Measurements from ENCODE around the gene THOC5.
A peak's percentile ranks its signal among the peaks of the same experiment; 100 is the strongest.

The THOC5 gene

DNA sequence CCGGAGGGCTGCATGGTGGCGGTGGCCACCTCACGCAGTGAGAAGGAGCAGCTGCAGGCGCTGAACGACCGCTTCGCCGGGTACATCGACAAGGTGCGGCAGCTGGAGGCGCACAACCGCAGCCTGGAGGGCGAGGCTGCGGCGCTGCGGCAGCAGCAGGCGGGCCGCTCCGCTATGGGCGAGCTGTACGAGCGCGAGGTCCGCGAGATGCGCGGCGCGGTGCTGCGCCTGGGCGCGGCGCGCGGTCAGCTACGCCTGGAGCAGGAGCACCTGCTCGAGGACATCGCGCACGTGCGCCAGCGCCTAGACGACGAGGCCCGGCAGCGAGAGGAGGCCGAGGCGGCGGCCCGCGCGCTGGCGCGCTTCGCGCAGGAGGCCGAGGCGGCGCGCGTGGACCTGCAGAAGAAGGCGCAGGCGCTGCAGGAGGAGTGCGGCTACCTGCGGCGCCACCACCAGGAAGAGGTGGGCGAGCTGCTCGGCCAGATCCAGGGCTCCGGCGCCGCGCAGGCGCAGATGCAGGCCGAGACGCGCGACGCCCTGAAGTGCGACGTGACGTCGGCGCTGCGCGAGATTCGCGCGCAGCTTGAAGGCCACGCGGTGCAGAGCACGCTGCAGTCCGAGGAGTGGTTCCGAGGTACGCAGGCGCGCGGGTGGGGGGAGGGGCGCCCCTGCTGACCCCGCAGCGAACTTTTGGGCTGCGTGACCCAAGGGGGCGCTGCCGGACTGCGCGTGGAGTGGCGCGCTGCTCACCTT is 72.9 kb downstream of the THOC5 start:
- peak; percentile 55 for ATAC-seq
- TF ChIP-seq TSHZ2 (CRISPR knock-in tag; IDR thresholded peaks at IDR 0.05) (peak; percentile 24; the same call in 1 of the 2 replicates), ZC3H10 (CRISPR knock-in tag; IDR thresholded peaks at IDR 0.05) (no peak), GLIS3 (CRISPR knock-in tag; IDR thresholded peaks at IDR 0.05) (no peak), CSDC2 (CRISPR knock-in tag; IDR thresholded peaks at IDR 0.05) (no peak), ARNTL (CRISPR knock-in tag; IDR thresholded peaks at IDR 0.05; ENCODE audit: borderline replicate concordance, low read depth) (no peak)

DNA sequence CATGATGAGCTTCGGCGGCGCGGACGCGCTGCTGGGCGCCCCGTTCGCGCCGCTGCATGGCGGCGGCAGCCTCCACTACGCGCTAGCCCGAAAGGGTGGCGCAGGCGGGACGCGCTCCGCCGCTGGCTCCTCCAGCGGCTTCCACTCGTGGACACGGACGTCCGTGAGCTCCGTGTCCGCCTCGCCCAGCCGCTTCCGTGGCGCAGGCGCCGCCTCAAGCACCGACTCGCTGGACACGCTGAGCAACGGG is 73.4 kb downstream of the THOC5 start:
- TF ChIP-seq CSDC2 (CRISPR knock-in tag; IDR thresholded peaks at IDR 0.05), result no peak
- TF ChIP-seq SNAI2 (CRISPR knock-in tag; IDR thresholded peaks at IDR 0.05), result no peak
- no peak for TF ChIP-seq OSR1 (CRISPR knock-in tag; IDR thresholded peaks at IDR 0.05)
- TF ChIP-seq POU6F1 (CRISPR knock-in tag; IDR thresholded peaks at IDR 0.05; ENCODE audit: borderline replicate concordance, low read depth), result no peak
- no peak for TF ChIP-seq RARB (CRISPR knock-in tag; IDR thresholded peaks at IDR 0.05)
- no peak for TF ChIP-seq ZNF8 (CRISPR knock-in tag; IDR thresholded peaks at IDR 0.05)
- TF ChIP-seq ZNF70 (CRISPR knock-in tag; IDR thresholded peaks at IDR 0.05), result no peak
- no peak for TF ChIP-seq ISL1 (CRISPR knock-in tag; IDR thresholded peaks at IDR 0.05)
- TF ChIP-seq TOX (CRISPR knock-in tag; IDR thresholded peaks at IDR 0.05; ENCODE audit: borderline replicate concordance), result no peak
- TF ChIP-seq TCF4 (CRISPR knock-in tag; IDR thresholded peaks at IDR 0.05; ENCODE audit: borderline replicate concordance), result no peak
- no peak for TF ChIP-seq PATZ1 (CRISPR knock-in tag; IDR thresholded peaks at IDR 0.05; ENCODE audit: borderline replicate concordance)
- TF ChIP-seq PPARA (CRISPR knock-in tag; IDR thresholded peaks at IDR 0.05; ENCODE audit: borderline replicate concordance), result no peak
- TF ChIP-seq GLIS3 (CRISPR knock-in tag; IDR thresholded peaks at IDR 0.05), result no peak
- TF ChIP-seq ARNTL (CRISPR knock-in tag; IDR thresholded peaks at IDR 0.05; ENCODE audit: borderline replicate concordance, low read depth), result no peak
- no peak for TF ChIP-seq ZFP30 (CRISPR knock-in tag; IDR thresholded peaks at IDR 0.05)

GRCh38 chr22:29479417-29480261 is 73.9 kb downstream of the THOC5 start, which contains the start of gene NEFH:
NEFH (plus strand) TSS chr22:29480218; CDS start chr22:29480263, 45 bp downstream.
- no peak for ATAC-seq
- TF ChIP-seq ISL1 (CRISPR knock-in tag; IDR thresholded peaks at IDR 0.05), result no peak
- no peak for TF ChIP-seq CSDC2 (CRISPR knock-in tag; IDR thresholded peaks at IDR 0.05)
- TF ChIP-seq CREB5 (CRISPR knock-in tag; IDR thresholded peaks at IDR 0.05; ENCODE audit: low read depth), result no peak
- TF ChIP-seq ZFP3 (CRISPR knock-in tag; IDR thresholded peaks at IDR 0.05), result no peak
- TF ChIP-seq TSHZ2 (CRISPR knock-in tag; IDR thresholded peaks at IDR 0.05), result no peak

More for the DNA sequence above, 73.4 kb downstream of the THOC5 start:
- ATAC-seq, result no peak
